HG03342 (cell line): Measurements from ENCODE around the gene SOHLH1.

ENCODE experiments used
- ATAC-seq: cut with Tn5 transposase; IDR thresholded peaks from one replicate; pipeline ENCODE4 v1.9.1; 2021; ENCODE audit warnings: mild to moderate bottlenecking, moderate library complexity; ENCODE audit not compliant: unreplicated experiment

Gene SOHLH1

GRCh38 chr9:135662758-135663450, 36.4 kb downstream of the SOHLH1 start, which contains the start of gene LCN9:
TSS of gene LCN9 (plus strand) at chr9:135663309. CDS start at chr9:135663322, 13 bp downstream.
- ATAC-seq, result no peak

- ATAC-seq, result no peak
Measured at GRCh38 chr9:135661816-135662560, 37.3 kb downstream of the SOHLH1 start.

GRCh38 chr9:135660407-135660806, 38.9 kb downstream of the SOHLH1 start:
- no peak for ATAC-seq

- ATAC-seq, result no peak
Measured at GRCh38 chr9:135659252-135659651, 40.0 kb downstream of the SOHLH1 start.

- no peak for ATAC-seq
Measured at GRCh38 chr9:135657416-135657815, 41.9 kb downstream of the SOHLH1 start.

GRCh38 chr9:135655317-135655716, 44.0 kb downstream of the SOHLH1 start:
- ATAC-seq, result no peak

- no peak for ATAC-seq
Measured at GRCh38 chr9:135650408-135650807, 48.9 kb downstream of the SOHLH1 start.

GRCh38 chr9:135649508-135649907, 49.8 kb downstream of the SOHLH1 start:
- ATAC-seq, result no peak

- ATAC-seq, result no peak
Measured at GRCh38 chr9:135648494-135649410, 50.5 kb downstream of the SOHLH1 start.

- ATAC-seq, result no peak
Measured at GRCh38 chr9:135647884-135648283, 51.4 kb downstream of the SOHLH1 start.

- no peak for ATAC-seq
Measured at GRCh38 chr9:135644631-135645218, 54.6 kb downstream of the SOHLH1 start.
